Measurements from ENCODE around the gene CTNNAL1.

GRCh38 chr9:109019420-109019819, 6.1 kb upstream of the CTNNAL1 start:
- no peak for TF ChIP-seq CTCF (IDR thresholded peaks at IDR 0.05; ENCODE audit: low read length)
- no peak for TF ChIP-seq EZH2 (IDR thresholded peaks at IDR 0.05; ENCODE audit: borderline replicate concordance, low read length)

All from OCI-LY1 (cell line).